Nephron (organoid): ENCODE data around the gene LDB1.

ENCODE experiments used
- H3K27ac Mint-ChIP-seq, 3 experiments: 2 replicates each; pipeline ENCODE4 v1.8.0; 2020; ENCODE audit warnings: mixed read lengths in 3 of 3, mild to moderate bottlenecking in 2 of 3, moderate library complexity in 1 of 3
- H3K27me3 Mint-ChIP-seq: 2 replicates; pipeline ENCODE4 v1.8.0; 2021; ENCODE audit warnings: low read depth, mild to moderate bottlenecking, moderate library complexity, mixed read lengths
- H3K36me3 Mint-ChIP-seq: 2 replicates; pipeline ENCODE4 v1.8.0; 2020; ENCODE audit warnings: low read depth, mixed read lengths
- H3K4me1 Mint-ChIP-seq: 2 replicates; pipeline ENCODE4 v1.8.0; 2020; ENCODE audit warnings: mixed read lengths
- H3K4me3 Mint-ChIP-seq, 3 experiments: 2 replicates each; pipeline ENCODE4 v1.8.0; 2020; ENCODE audit warnings: mild to moderate bottlenecking in 3 of 3, mixed read lengths in 3 of 3, moderate library complexity in 2 of 3
- H3K9me3 Mint-ChIP-seq: 2 replicates; pipeline ENCODE4 v1.8.0; 2020; ENCODE audit warnings: mixed read lengths
- CTCF ChIP-seq, 3 experiments: fragments of 200-600 bp; sonication (generic); IDR thresholded peaks; one replicate each; pipeline ENCODE4 v1.5.0; 2021; ENCODE audit warnings: antibody characterized with exemption in 3 of 3; ENCODE audit not compliant: unreplicated experiment in 3 of 3

LDB1 gene

GRCh38 chr10:102157224-102157623 is 37.1 kb upstream of the LDB1 start:
- Mint-ChIP-seq H3K9me3 (no peaks in the 10 kb centered on the region), H3K4me1 (peaks cover 12% of the 10 kb centered on the region), H3K27me3 (no peaks in the 10 kb centered on the region), H3K27ac (no peak overlapping the region), H3K36me3 (peaks cover 64% of the 10 kb centered on the region), H3K4me3 (no peak overlapping the region)
- TF ChIP-seq CTCF (IDR thresholded peaks at IDR 0.05; ENCODE audit: unreplicated experiment in 3 of 3): no peak

GRCh38 chr10:102154466-102155116 is 34.4 kb upstream of the LDB1 start:
- Mint-ChIP-seq H3K9me3 (no peaks in the 10 kb centered on the region), H3K4me3 (peak overlapping the region; percentile 67 to 72 (median 67)), H3K4me1 (peaks cover 20% of the 10 kb centered on the region), H3K36me3 (peaks cover 47% of the 10 kb centered on the region), H3K27ac (no peak overlapping the region), H3K27me3 (no peaks in the 10 kb centered on the region)
- no peak for TF ChIP-seq CTCF (IDR thresholded peaks at IDR 0.05; ENCODE audit: unreplicated experiment in 3 of 3)

- Mint-ChIP-seq H3K27me3 (no peaks in the 10 kb centered on the region), H3K27ac (peak overlapping the region; percentile 87 to 92 (median 91)), H3K4me1 (peaks cover 20% of the 10 kb centered on the region), H3K36me3 (peaks cover 46% of the 10 kb centered on the region), H3K9me3 (no peaks in the 10 kb centered on the region), H3K4me3 (peak overlapping the region; percentile 94 to 99 (median 97))
- no peak for TF ChIP-seq CTCF (IDR thresholded peaks at IDR 0.05; ENCODE audit: unreplicated experiment in 3 of 3)
Measured at GRCh38 chr10:102153093-102153620, 33.0 kb upstream of the LDB1 start.

- Mint-ChIP-seq H3K4me3 (peak overlapping the region; percentile 94 to 99 (median 97)), H3K36me3 (peaks cover 46% of the 10 kb centered on the region), H3K27me3 (no peaks in the 10 kb centered on the region), H3K9me3 (no peaks in the 10 kb centered on the region), H3K27ac (peak overlapping the region; percentile 87 to 92 (median 91)), H3K4me1 (peaks cover 20% of the 10 kb centered on the region)
- no peak for TF ChIP-seq CTCF (IDR thresholded peaks at IDR 0.05; ENCODE audit: unreplicated experiment in 3 of 3)
Measured at GRCh38 chr10:102152545-102152890, 32.4 kb upstream of the LDB1 start.

- no peak for TF ChIP-seq CTCF (IDR thresholded peaks at IDR 0.05; ENCODE audit: unreplicated experiment in 3 of 3)
- Mint-ChIP-seq H3K9me3 (no peaks in the 10 kb centered on the region), H3K36me3 (peaks cover 46% of the 10 kb centered on the region), H3K4me1 (peaks cover 20% of the 10 kb centered on the region), H3K27ac (peak within 1 kb of the TSS; percentile 87 to 92 (median 91)), H3K4me3 (peak within 1 kb of the TSS; percentile 94 to 99 (median 97)), H3K27me3 (no peaks in the 10 kb centered on the region)
Measured at GRCh38 chr10:102151774-102152544, 31.8 kb upstream of the LDB1 start, which contains the start of gene NOLC1. NOLC1 (plus strand) TSS chr10:102152389; CDS start chr10:102152411, 22 bp downstream.
